ENCODE measurements around the gene TMPRSS2.

The TMPRSS2 gene

GRCh38 chr21:41449613-41450012, 58.3 kb downstream of the TMPRSS2 start:
- no peak for DNase-seq (ENCODE audit: low spot score)

GRCh38 chr21:41447356-41447755, 60.6 kb downstream of the TMPRSS2 start:
- no peak for DNase-seq (ENCODE audit: low spot score)

GRCh38 chr21:41446586-41446985, 61.4 kb downstream of the TMPRSS2 start:
- DNase-seq (ENCODE audit: low spot score): no peak

- no peak for DNase-seq (ENCODE audit: low spot score)
Measured at GRCh38 chr21:41445465-41445862, 62.5 kb downstream of the TMPRSS2 start.

GRCh38 chr21:41444703-41445464, 63.1 kb downstream of the TMPRSS2 start:
- no peak for DNase-seq (ENCODE audit: low spot score)

GRCh38 chr21:41443562-41443961, 64.4 kb downstream of the TMPRSS2 start:
- DNase-seq (ENCODE audit: low spot score): no peak

GRCh38 chr21:41442481-41443186, 65.3 kb downstream of the TMPRSS2 start:
- DNase-seq (ENCODE audit: low spot score): no peak

GRCh38 chr21:41441546-41441945, 66.4 kb downstream of the TMPRSS2 start:
- no peak for DNase-seq (ENCODE audit: low spot score)

- DNase-seq (ENCODE audit: low spot score): no peak
Measured at GRCh38 chr21:41439248-41439647, 68.7 kb downstream of the TMPRSS2 start.

GRCh38 chr21:41438425-41439113, 69.4 kb downstream of the TMPRSS2 start:
- DNase-seq (ENCODE audit: low spot score): no peak

- no peak for DNase-seq (ENCODE audit: low spot score)
Measured at GRCh38 chr21:41437729-41438128, 70.2 kb downstream of the TMPRSS2 start.

GRCh38 chr21:41435706-41436105, 72.3 kb downstream of the TMPRSS2 start:
- no peak for DNase-seq (ENCODE audit: low spot score)

GRCh38 chr21:41433566-41433965, 74.4 kb downstream of the TMPRSS2 start:
- no peak for DNase-seq (ENCODE audit: low spot score)

GRCh38 chr21:41432562-41433460, 75.1 kb downstream of the TMPRSS2 start:
- no peak for DNase-seq (ENCODE audit: low spot score)

GRCh38 chr21:41431788-41432548, 76.0 kb downstream of the TMPRSS2 start:
- no peak for DNase-seq (ENCODE audit: low spot score)

GRCh38 chr21:41429925-41430491, 78.0 kb downstream of the TMPRSS2 start:
- DNase-seq (ENCODE audit: low spot score): no peak

- DNase-seq (ENCODE audit: low spot score): no peak
Measured at GRCh38 chr21:41429305-41429704, 78.7 kb downstream of the TMPRSS2 start.

- no peak for DNase-seq (ENCODE audit: low spot score)
Measured at GRCh38 chr21:41428847-41429246, 79.1 kb downstream of the TMPRSS2 start.

- no peak for DNase-seq (ENCODE audit: low spot score)
Measured at GRCh38 chr21:41428311-41428710, 79.6 kb downstream of the TMPRSS2 start.

GRCh38 chr21:41427556-41427955, 80.4 kb downstream of the TMPRSS2 start:
- DNase-seq (ENCODE audit: low spot score): no peak

All from COLO829 (cell line).